DOHH2 (cell line): ENCODE data around the gene IL17REL.

Experiments used
- H3F3A ChIP-seq: fragments of 200-600 bp; sonication (generic), shearing (Covaris generic); 2 replicates; pipeline ENCODE4 v1.6.0; 2016; ENCODE audit warnings: antibody characterized with exemption, mild to moderate bottlenecking; ENCODE audit not compliant: control insufficient read depth, insufficient read depth
- H3K27ac ChIP-seq: fragments of 200-600 bp; sonication (generic); 2 replicates; pipeline ENCODE4 v1.5.1; 2014; ENCODE audit warnings: low read depth, mild to moderate bottlenecking, low read length, moderate library complexity
- H3K27me3 ChIP-seq: fragments of 200-600 bp; sonication (generic); 2 replicates; pipeline ENCODE4 v1.6.1; 2014; ENCODE audit warnings: mild to moderate bottlenecking, low read length, mixed read lengths; ENCODE audit not compliant: control insufficient read depth
- H3K36me3 ChIP-seq: fragments of 200-600 bp; sonication (generic); 2 replicates; pipeline ENCODE4 v1.6.1; 2014; ENCODE audit warnings: mild to moderate bottlenecking, low read length, moderate library complexity, mixed read lengths; ENCODE audit not compliant: control insufficient read depth
- H3K4me1 ChIP-seq: fragments of 200-600 bp; sonication (generic); 2 replicates; pipeline ENCODE4 v1.6.1; 2014; ENCODE audit warnings: mild to moderate bottlenecking, low read length, mixed read lengths; ENCODE audit not compliant: control insufficient read depth
- H3K4me2 ChIP-seq: fragments of 200-600 bp; sonication (generic); 2 replicates; pipeline ENCODE4 v1.6.0; 2014; ENCODE audit warnings: mild to moderate bottlenecking, low read length, moderate library complexity
- H3K4me3 ChIP-seq: fragments of 200-600 bp; sonication (generic); 2 replicates; pipeline ENCODE4 v1.5.1; 2014; ENCODE audit warnings: mild to moderate bottlenecking, low read length, mixed read lengths
- H3K79me2 ChIP-seq: fragments of 200-600 bp; sonication (generic); 2 replicates; pipeline ENCODE4 v1.6.1; 2014; ENCODE audit warnings: mild to moderate bottlenecking, low read length, mixed read lengths; ENCODE audit not compliant: control insufficient read depth
- H3K9me2 ChIP-seq: fragments of 200-600 bp; sonication (generic); replicated peaks from 2 replicates; pipeline ENCODE4 v1.6.1; 2014; ENCODE audit warnings: mild to moderate bottlenecking, low read length, mixed read lengths; ENCODE audit not compliant: control insufficient read depth
- H3K9me3 ChIP-seq: fragments of 200-600 bp; sonication (generic); 2 replicates; pipeline ENCODE4 v1.6.1; 2014; ENCODE audit warnings: antibody characterized with exemption, low read length, mixed read lengths; ENCODE audit not compliant: control insufficient read depth, insufficient read depth
- H4K20me1 ChIP-seq: fragments of 200-600 bp; sonication (generic); 2 replicates; pipeline ENCODE4 v1.6.0; 2014; ENCODE audit warnings: low read depth, mild to moderate bottlenecking, antibody characterized with exemption, low read length, moderate library complexity; ENCODE audit not compliant: control insufficient read depth, insufficient read depth
- CTCF ChIP-seq: fragments of 200-600 bp; sonication (generic); IDR thresholded peaks from one replicate; pipeline ENCODE4 v1.5.1; 2014; ENCODE audit warnings: antibody characterized with exemption, mild to moderate bottlenecking, low read depth, low read length; ENCODE audit not compliant: poor library complexity, severe bottlenecking
- EZH2phosphoT487 ChIP-seq: fragments of 200-600 bp; sonication (generic); IDR thresholded peaks from 2 replicates; pipeline ENCODE4 v1.6.1; 2017; ENCODE audit warnings: borderline replicate concordance, mild to moderate bottlenecking, antibody characterized with exemption, low read length, moderate library complexity, mixed read lengths

IL17REL gene

DNA sequence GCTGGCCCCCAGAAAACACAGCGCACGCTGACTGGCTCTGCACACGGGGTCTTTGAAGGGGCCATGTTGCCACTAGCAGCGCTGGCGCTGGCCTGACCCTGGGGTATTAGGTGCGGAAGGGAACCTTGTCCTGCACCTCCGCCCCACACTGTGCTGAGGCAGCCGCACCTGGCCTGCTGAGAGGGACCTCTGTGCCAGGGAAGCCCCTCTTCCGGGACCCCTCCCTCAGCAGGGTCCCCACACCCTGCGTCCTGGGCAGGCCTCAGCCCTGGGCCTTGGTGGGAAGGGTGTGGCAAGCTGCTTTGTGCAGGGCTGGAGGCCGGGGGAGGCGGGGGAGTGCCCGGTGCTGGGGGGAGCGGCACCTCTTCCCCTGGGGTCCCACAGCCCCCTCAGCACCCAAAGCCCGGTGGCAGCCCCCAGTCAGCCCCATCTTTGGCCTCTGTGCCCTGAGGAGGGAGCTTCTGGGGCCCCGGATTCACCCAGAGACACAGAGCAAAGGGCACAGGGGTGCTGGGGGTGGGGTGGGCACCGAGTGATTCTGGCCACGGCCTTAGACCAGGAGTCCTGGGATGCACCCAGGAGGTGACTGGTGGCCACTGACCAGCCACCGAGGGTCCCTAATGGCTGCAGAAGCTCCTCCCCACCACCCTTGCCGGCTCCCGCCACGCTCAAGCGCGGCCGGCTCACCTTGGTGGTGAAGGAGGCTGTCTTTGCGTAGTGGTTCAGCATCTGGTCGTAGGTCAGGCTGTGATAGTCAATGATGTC, 34.1 kb upstream of the IL17REL start:
- no peaks in the 10 kb centered on the region for H4K20me1 ChIP-seq
- H3F3A ChIP-seq, result no peaks in the 10 kb centered on the region
- no peaks in the 10 kb centered on the region for H3K9me3 ChIP-seq
- TF ChIP-seq CTCF (no peak), EZH2phosphoT487 (no peak)
- H3K36me3 ChIP-seq, result no peaks in the 10 kb centered on the region
- no peak overlapping the region for H3K4me2 ChIP-seq
- H3K4me1 ChIP-seq, result no peaks in the 10 kb centered on the region
- H3K9me2 ChIP-seq, result no peaks in the 10 kb centered on the region
- H3K4me3 ChIP-seq, result no peak overlapping the region
- no peak overlapping the region for H3K27ac ChIP-seq
- peaks cover 2% of the 10 kb centered on the region; the same call in 1 of the 2 replicates for H3K27me3 ChIP-seq
- H3K79me2 ChIP-seq, result no peaks in the 10 kb centered on the region

- Histone ChIP-seq H3K4me3 (no peak overlapping the region), H3K79me2 (no peaks in the 10 kb centered on the region), H3K4me1 (no peaks in the 10 kb centered on the region), H3K9me2 (no peaks in the 10 kb centered on the region), H3K36me3 (no peaks in the 10 kb centered on the region), H3K4me2 (no peak overlapping the region), H3F3A (no peaks in the 10 kb centered on the region), H4K20me1 (no peaks in the 10 kb centered on the region), H3K27me3 (peaks cover 2% of the 10 kb centered on the region; the same call in 1 of the 2 replicates), H3K9me3 (no peaks in the 10 kb centered on the region), H3K27ac (no peak overlapping the region)
- TF ChIP-seq EZH2phosphoT487 (no peak), CTCF (no peak)
These were observed 33.5 kb upstream of the IL17REL start for GRCh38 chr22:50046019-50046415.

DNA sequence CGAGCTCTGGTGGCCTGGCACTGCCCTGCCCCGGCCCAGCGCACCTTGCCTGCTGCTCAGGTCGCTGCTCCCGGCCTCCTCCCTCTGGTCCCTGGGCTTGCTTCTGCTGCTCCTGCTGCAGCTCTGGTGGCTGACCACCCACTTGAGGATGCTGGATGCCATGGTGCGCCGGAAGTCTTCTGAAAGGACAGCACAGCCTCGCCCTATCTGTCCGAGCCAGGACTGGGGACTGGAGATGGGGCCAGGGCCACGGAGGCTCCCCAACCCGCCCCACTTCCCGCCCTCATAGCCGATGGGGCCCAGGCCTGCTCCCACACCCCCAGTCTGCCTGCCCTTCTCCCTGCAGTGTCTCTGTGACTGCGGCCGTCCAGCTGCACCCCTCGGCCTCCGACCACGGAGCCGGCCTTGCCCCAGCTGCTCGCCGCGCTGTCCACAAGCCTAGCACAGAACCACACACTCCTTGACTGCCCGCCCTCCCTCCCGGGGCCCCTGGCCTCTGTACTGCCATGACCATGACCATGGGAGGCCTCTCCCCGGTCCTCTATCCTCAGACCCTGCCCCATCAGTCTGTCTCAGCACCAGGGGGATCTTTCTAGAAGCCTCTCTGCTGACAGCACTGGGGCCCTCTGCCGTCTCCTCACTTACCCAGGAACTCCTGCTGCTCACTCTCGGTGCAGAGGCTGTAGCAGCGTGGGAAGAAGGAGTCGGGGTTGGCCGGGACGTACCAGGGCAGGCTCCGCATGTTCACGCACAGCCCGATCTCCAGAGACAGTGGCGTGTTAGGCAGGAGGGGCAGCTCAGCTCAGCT, 32.9 kb upstream of the IL17REL start:
- Histone ChIP-seq H3K79me2 (no peaks in the 10 kb centered on the region), H3F3A (no peaks in the 10 kb centered on the region), H3K36me3 (no peaks in the 10 kb centered on the region), H3K4me1 (no peaks in the 10 kb centered on the region), H3K9me3 (no peaks in the 10 kb centered on the region), H3K27me3 (peaks cover 2% of the 10 kb centered on the region; the same call in 1 of the 2 replicates), H3K4me2 (no peak overlapping the region), H3K9me2 (no peaks in the 10 kb centered on the region), H3K27ac (no peak overlapping the region), H4K20me1 (no peaks in the 10 kb centered on the region), H3K4me3 (no peak overlapping the region)
- TF ChIP-seq EZH2phosphoT487 (no peak), CTCF (no peak)
